Esophagus muscularis mucosa (tissue), 4 donors: ENCODE data around the gene TTYH3. TPM values are rescaled to one million over a fixed set of nuclear protein-coding genes. Genes with fewer than 3 reads are reported as not detected.

Source experiments
- DNase-seq: peaks from one replicate; pipeline ENCODE4 v3.0.0-alpha.2; 2017; ENCODE audit errors: extremely low spot score
- H3K27ac ChIP-seq, 4 donors: fragments of 200-600 bp; sonication (generic); replicated peaks in 1 of 4; 1 replicate in 3 of 4; 2 replicates in 1 of 4; pipeline ENCODE4 v1.5.1; 2016 to 2019; ENCODE audit warnings: mild to moderate bottlenecking in 1 of 4
- H3K27me3 ChIP-seq, 4 donors: fragments of 200-600 bp; sonication (generic); one replicate each; pipeline versions ENCODE4 v1.5.1 to v1.6.0; 2016 to 2019
- H3K36me3 ChIP-seq, 4 donors: fragments of 200-600 bp; sonication (generic); one replicate each; pipeline ENCODE4 v1.5.1; 2016 to 2019
- H3K4me1 ChIP-seq, 4 donors: fragments of 200-600 bp; sonication (generic); one replicate each; pipeline ENCODE4 v1.5.1; 2016 to 2019
- H3K4me3 ChIP-seq, 4 donors: fragments of 200-600 bp; sonication (generic); 1 replicate in 2 of 4; 2 replicates in 2 of 4; pipeline ENCODE4 v1.5.1; 2016 to 2019; ENCODE audit warnings: mild to moderate bottlenecking in 4 of 4, moderate library complexity in 1 of 4
- H3K9me3 ChIP-seq, 4 donors: fragments of 200-600 bp; sonication (generic); 1 replicate in 3 of 4; 2 replicates in 1 of 4; pipeline ENCODE4 v1.5.1; 2016 to 2019
- EP300 ChIP-seq: sonication (generic); formaldehyde crosslinking; IDR thresholded peaks from one replicate; pipeline ENCODE4 v1.6.1; 2017; ENCODE audit warnings: antibody characterized with exemption
- POLR2A ChIP-seq: fragments of 450-650 bp; IDR thresholded peaks from one replicate; pipeline ENCODE4 v1.6.1; 2017; ENCODE audit warnings: antibody characterized with exemption, moderate library complexity, mild to moderate bottlenecking, low read depth
- POLR2AphosphoS5 ChIP-seq, 2 donors: sonication (generic); formaldehyde crosslinking; IDR thresholded peaks; one replicate each; pipeline ENCODE4 v1.6.1; 2017; ENCODE audit warnings: antibody characterized with exemption in 2 of 2
- WGBS: methylation state at CpG from one replicate; pipeline ENCODE4 v1.1.5; 2018; 5-methylcytosine and 5-hydroxymethylcytosine counted together
- intact Hi-C: fragments of 100-400 bp; cut with DNase I; formaldehyde crosslinking; loops from one replicate; pipeline ENCODE4 v1.15.1; 2023
- total RNA-seq, 4 donors: library from RNA; depleted of rRNA; stranded (reverse); fragments of >200 nt; gene quantifications; one replicate each; pipeline versions ENCODE4 v1.1.0 to v1.2.1, GENCODE V29; 2016
- TF ChIP-seq, protein P1 (sequence below), 3 experiments: fragments of 200-600 bp in 2 of 3; fragments of 450-650 bp in 1 of 3; sonication (generic) in 2 of 3; IDR thresholded peaks; one replicate each; pipeline ENCODE4 v1.5.1; 2017 to 2019; ENCODE audit warnings: antibody characterized with exemption in 3 of 3, mild to moderate bottlenecking in 2 of 3, moderate library complexity in 1 of 3

TTYH3 gene
- total RNA-seq, 4 donors from 2014 or later, result 17.4 to 25.7 (median 20.2) TPM

GRCh38 chr7:2702594-2702957 lies 70.8 kb downstream of the TTYH3 start:
- intact Hi-C loops, result no loop called here
- DNase-seq, result no peak
- H3K4me3 ChIP-seq, result no peak overlapping the region
- no peaks in the 10 kb centered on the region for H3K9me3 ChIP-seq
- WGBS, result 77% methylated on average over 9 of the region's 22 CpGs
- no peaks in the 10 kb centered on the region for H3K27me3 ChIP-seq
- H3K36me3 ChIP-seq, result no peaks in the 10 kb centered on the region
- peaks cover 0 to 12% (median 5%) of the 10 kb centered on the region in 4 donors for H3K4me1 ChIP-seq
- no peak overlapping the region for H3K27ac ChIP-seq
- TF ChIP-seq EP300, result no peak
- TF ChIP-seq, protein P1, sequence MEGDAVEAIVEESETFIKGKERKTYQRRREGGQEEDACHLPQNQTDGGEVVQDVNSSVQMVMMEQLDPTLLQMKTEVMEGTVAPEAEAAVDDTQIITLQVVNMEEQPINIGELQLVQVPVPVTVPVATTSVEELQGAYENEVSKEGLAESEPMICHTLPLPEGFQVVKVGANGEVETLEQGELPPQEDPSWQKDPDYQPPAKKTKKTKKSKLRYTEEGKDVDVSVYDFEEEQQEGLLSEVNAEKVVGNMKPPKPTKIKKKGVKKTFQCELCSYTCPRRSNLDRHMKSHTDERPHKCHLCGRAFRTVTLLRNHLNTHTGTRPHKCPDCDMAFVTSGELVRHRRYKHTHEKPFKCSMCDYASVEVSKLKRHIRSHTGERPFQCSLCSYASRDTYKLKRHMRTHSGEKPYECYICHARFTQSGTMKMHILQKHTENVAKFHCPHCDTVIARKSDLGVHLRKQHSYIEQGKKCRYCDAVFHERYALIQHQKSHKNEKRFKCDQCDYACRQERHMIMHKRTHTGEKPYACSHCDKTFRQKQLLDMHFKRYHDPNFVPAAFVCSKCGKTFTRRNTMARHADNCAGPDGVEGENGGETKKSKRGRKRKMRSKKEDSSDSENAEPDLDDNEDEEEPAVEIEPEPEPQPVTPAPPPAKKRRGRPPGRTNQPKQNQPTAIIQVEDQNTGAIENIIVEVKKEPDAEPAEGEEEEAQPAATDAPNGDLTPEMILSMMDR (IDR thresholded peaks at IDR 0.05), result no peak
- no peak for TF ChIP-seq POLR2AphosphoS5 (IDR thresholded peaks at IDR 0.05)
- no peak for TF ChIP-seq POLR2A

GRCh38 chr7:2705371-2706096 lies 73.7 kb downstream of the TTYH3 start:
- 79% methylated on average over 10 of the region's 14 CpGs for WGBS
- DNase-seq, result no peak
- Histone ChIP-seq H3K4me1 (peaks cover 5 to 23% (median 15%) of the 10 kb centered on the region in 4 donors), H3K9me3 (no peaks in the 10 kb centered on the region), H3K36me3 (no peaks in the 10 kb centered on the region), H3K4me3 (no peak overlapping the region), H3K27ac (no peak overlapping the region), H3K27me3 (no peaks in the 10 kb centered on the region)
- intact Hi-C loops, result no loop called here
- TF ChIP-seq EP300, result no peak
- TF ChIP-seq POLR2AphosphoS5 (IDR thresholded peaks at IDR 0.05), result no peak
- TF ChIP-seq, protein P1 (IDR thresholded peaks at IDR 0.05), result no peak
- TF ChIP-seq POLR2A, result no peak

DNA sequence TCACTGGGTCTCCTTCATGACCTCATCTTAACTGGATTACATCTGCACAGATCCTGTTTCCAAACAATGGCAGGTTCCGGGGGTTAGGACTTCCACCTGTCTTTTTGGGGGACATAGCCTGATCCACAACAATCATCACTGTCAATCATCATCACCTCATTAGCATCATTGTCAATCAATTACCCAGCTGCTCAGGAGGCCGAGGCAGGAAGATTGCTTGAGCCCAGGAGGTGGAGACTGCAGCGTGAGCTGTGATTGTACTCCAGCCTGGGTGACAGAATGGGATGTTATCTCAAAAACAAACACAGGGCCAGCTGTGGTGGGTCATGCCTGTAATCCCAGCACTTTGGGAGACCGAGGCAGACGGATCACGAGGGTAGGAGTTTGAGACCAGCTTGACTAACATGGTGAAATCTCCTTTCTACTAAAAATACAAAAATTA lies 74.9 kb downstream of the TTYH3 start:
- intact Hi-C loops, result no loop called here
- Histone ChIP-seq H3K27me3 (no peaks in the 10 kb centered on the region), H3K36me3 (no peaks in the 10 kb centered on the region), H3K9me3 (no peaks in the 10 kb centered on the region), H3K27ac (no peak overlapping the region), H3K4me3 (no peak overlapping the region), H3K4me1 (peaks cover 5 to 18% (median 12%) of the 10 kb centered on the region in 4 donors)
- 56% methylated on average over 6 of the region's 6 CpGs for WGBS
- DNase-seq, result no peak
- TF ChIP-seq POLR2AphosphoS5 (IDR thresholded peaks at IDR 0.05) (no peak), POLR2A (no peak), EP300 (no peak)
- TF ChIP-seq, protein P1 (IDR thresholded peaks at IDR 0.05), result no peak

- no peak overlapping the region for H3K27ac ChIP-seq
- intact Hi-C loops, result no loop called here
- H3K4me1 ChIP-seq, result peaks cover 7 to 13% (median 9%) of the 10 kb centered on the region in 4 donors
- WGBS, result 88% methylated on average over 8 of the region's 8 CpGs
- DNase-seq, result no peak
- no peaks in the 10 kb centered on the region for H3K27me3 ChIP-seq
- TF ChIP-seq EP300 (no peak), POLR2A (no peak), POLR2AphosphoS5 (IDR thresholded peaks at IDR 0.05) (no peak)
- TF ChIP-seq, protein P1 (IDR thresholded peaks at IDR 0.05), result no peak
- H3K36me3 ChIP-seq, result no peaks in the 10 kb centered on the region
- H3K9me3 ChIP-seq, result no peaks in the 10 kb centered on the region
- no peak overlapping the region for H3K4me3 ChIP-seq
Observed at GRCh38 chr7:2707481-2707880, 75.7 kb downstream of the TTYH3 start.

- Histone ChIP-seq H3K9me3 (no peaks in the 10 kb centered on the region), H3K27me3 (no peaks in the 10 kb centered on the region), H3K36me3 (no peaks in the 10 kb centered on the region), H3K4me1 (peaks cover 9 to 13% (median 11%) of the 10 kb centered on the region in 4 donors), H3K27ac (no peak overlapping the region), H3K4me3 (no peak overlapping the region)
- DNase-seq, result no peak
- TF ChIP-seq POLR2AphosphoS5 (IDR thresholded peaks at IDR 0.05), result no peak
- TF ChIP-seq EP300, result no peak
- TF ChIP-seq, protein P1 (IDR thresholded peaks at IDR 0.05), result no peak
- TF ChIP-seq POLR2A, result no peak
- intact Hi-C loops, result no loop called here
- WGBS, result 95% methylated on average over 4 of the region's 10 CpGs
Observed at GRCh38 chr7:2708041-2708440, 76.3 kb downstream of the TTYH3 start.
